ENCODE results near the gene ADAM33.

Gene ADAM33

DNA sequence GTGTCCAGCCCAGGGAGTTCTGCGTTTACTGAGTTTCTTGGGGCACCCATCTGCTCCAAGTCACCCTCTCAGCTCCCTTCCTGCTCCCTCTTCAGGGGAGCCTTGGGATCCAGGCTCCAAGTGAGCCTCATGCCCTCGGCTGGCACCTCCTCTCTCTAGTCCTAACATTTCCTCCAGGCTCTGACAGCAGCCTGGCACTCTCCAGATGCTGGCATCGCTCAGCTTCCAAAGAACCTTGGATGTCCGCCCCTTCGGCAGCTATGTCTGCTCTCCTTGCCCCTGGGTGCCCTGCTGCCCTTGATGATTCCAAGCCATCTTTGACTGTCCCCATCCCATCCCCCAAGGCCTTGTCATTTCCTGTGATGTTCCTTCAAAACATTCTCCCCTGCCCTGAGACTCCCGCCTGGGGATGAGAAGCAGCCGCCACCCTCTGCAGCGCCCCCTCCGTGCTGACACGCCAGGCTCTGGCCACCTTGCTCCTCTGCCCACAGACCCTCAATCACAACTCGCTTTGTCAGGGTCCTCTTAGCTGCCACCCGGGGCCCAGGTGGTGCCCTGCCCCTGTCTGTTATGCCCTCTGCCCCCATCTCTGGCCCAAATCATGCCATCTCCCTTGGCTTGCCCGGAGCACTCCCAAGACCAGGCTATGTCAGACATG is 12.0 kb downstream of the ADAM33 start:
- H3K36me3 ChIP-seq = no peaks in the 10 kb centered on the region
- peaks cover 61% of the 10 kb centered on the region for H3K27me3 ChIP-seq
- TF ChIP-seq, protein P1, sequence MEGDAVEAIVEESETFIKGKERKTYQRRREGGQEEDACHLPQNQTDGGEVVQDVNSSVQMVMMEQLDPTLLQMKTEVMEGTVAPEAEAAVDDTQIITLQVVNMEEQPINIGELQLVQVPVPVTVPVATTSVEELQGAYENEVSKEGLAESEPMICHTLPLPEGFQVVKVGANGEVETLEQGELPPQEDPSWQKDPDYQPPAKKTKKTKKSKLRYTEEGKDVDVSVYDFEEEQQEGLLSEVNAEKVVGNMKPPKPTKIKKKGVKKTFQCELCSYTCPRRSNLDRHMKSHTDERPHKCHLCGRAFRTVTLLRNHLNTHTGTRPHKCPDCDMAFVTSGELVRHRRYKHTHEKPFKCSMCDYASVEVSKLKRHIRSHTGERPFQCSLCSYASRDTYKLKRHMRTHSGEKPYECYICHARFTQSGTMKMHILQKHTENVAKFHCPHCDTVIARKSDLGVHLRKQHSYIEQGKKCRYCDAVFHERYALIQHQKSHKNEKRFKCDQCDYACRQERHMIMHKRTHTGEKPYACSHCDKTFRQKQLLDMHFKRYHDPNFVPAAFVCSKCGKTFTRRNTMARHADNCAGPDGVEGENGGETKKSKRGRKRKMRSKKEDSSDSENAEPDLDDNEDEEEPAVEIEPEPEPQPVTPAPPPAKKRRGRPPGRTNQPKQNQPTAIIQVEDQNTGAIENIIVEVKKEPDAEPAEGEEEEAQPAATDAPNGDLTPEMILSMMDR (IDR thresholded peaks at IDR 0.05) = no peak
- H3K4me1 ChIP-seq (ENCODE audit: control insufficient read depth in 1 of 2, insufficient read depth in 1 of 2, low read depth in 1 of 2, low read length in 1 of 2) = peaks cover 5 to 8% of the 10 kb centered on the region in 2 experiments
- H3K27ac ChIP-seq = no peak overlapping the region
- H3K9me3 ChIP-seq = no peaks in the 10 kb centered on the region
- no peak overlapping the region for H3K4me3 ChIP-seq (ENCODE audit: low read depth in 1 of 2, low read length in 1 of 2)

DNA sequence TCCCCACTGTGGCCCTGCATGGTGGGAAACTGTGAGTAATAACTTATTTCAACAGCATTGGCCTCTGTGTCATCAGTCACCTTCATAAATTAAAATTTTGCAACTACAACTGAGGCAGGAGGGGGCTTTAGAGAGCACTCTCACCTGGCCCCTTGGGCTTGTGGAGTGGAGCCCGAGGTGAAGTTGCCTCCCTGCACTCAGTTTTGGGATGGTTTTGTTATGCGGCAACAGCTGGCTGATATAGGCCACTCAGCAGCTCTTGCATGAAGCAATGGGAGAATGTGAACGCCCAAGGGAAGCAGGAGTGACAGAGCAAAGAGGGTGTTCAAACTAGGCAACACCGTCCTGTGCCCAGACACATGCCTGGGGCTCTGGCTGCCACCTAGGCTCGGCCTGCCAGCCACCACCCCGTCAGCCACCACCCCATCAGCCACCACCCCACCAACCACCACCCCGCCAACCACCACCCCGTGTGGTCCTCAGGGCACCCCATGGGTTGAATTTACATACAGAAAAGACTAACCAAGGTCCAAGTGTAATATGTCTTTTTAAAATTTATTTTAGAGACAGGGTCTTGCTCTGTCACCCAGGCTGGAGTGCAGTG is 14.3 kb downstream of the ADAM33 start:
- peaks cover 2% of the 10 kb centered on the region in 2 experiments for H3K4me1 ChIP-seq (ENCODE audit: control insufficient read depth in 1 of 2, insufficient read depth in 1 of 2, low read depth in 1 of 2, low read length in 1 of 2)
- H3K27me3 ChIP-seq = peaks cover 61% of the 10 kb centered on the region
- no peak overlapping the region for H3K4me3 ChIP-seq (ENCODE audit: low read depth in 1 of 2, low read length in 1 of 2)
- no peak overlapping the region for H3K27ac ChIP-seq
- TF ChIP-seq, protein P1 (IDR thresholded peaks at IDR 0.05) = no peak
- H3K36me3 ChIP-seq = no peaks in the 10 kb centered on the region
- H3K9me3 ChIP-seq = no peaks in the 10 kb centered on the region

DNA sequence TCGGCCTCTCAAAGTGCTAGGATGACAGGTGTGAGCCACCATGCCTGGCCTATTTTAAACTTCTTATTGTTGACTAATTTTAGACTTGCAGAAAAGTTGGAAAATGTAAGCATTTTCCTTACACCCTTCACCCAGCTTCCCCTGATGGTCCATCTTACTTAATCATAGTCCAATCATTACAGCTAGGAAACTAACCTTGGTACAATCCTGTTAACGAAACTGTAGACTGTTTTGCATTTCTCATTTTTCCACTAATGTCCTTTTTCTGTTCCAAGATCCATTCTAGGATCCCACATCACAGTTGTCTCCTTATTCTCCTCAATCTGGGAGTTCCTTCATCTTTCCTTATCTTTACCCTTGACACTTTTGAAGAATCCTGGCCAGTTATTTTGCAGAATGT is 18.0 kb downstream of the ADAM33 start:
- H3K27me3 ChIP-seq = peaks cover 61% of the 10 kb centered on the region
- no peaks in the 10 kb centered on the region for H3K9me3 ChIP-seq
- peaks cover 3 to 15% of the 10 kb centered on the region in 2 experiments for H3K4me1 ChIP-seq (ENCODE audit: control insufficient read depth in 1 of 2, insufficient read depth in 1 of 2, low read depth in 1 of 2, low read length in 1 of 2)
- no peaks in the 10 kb centered on the region for H3K36me3 ChIP-seq
- TF ChIP-seq, protein P1 (IDR thresholded peaks at IDR 0.05) = no peak
- H3K4me3 ChIP-seq (ENCODE audit: low read depth in 1 of 2, low read length in 1 of 2) = no peak overlapping the region
- no peak overlapping the region for H3K27ac ChIP-seq

DNA sequence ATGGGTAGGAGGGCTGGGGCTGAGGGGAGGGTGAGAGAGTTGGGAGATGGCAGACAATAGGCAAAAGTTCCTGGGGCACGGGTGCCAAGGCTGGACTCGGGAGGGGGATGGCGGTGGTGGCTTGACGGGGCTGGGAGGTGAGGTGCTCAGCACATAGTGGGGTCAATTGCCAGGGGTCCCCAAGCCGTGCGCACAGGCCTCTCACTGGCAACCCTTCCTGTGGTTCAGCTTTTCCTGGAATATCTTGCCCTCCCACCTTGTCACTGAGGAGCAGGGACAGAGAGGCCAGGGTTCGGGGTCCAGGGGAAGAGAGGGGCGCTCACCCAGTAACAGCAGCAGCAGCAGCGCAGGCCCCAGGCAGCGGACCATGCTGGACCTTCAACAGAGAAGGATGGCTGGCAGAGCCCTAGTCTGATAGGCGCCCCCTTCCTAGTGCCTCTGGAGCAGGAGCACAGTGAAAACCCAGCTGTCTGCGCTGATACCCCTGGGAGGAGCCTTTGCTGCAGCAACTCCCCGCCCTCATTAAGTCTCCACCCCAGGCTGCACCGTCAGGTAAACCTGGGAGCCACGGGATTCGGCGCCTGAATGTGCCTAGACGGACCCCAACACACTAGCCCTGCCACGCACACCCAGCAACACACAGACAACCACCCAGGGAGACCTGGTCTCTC is 18.6 kb downstream of the ADAM33 start, which contains the start of gene GFRA4:
Gene GFRA4, minus strand, starts transcription at position 369 of the 671 bp plus-strand sequence. Its CDS starts 0 bp downstream, at position 369.
- Histone ChIP-seq H3K27ac (no peak within 1 kb of the TSS), H3K4me3 (ENCODE audit: low read depth in 1 of 2, low read length in 1 of 2) (no peak within 1 kb of the TSS), H3K27me3 (peaks cover 66% of the 10 kb centered on the region), H3K36me3 (no peaks in the 10 kb centered on the region), H3K9me3 (no peaks in the 10 kb centered on the region), H3K4me1 (ENCODE audit: control insufficient read depth in 1 of 2, insufficient read depth in 1 of 2, low read depth in 1 of 2, low read length in 1 of 2) (peaks cover 3 to 19% of the 10 kb centered on the region in 2 experiments)
- TF ChIP-seq, protein P1 (IDR thresholded peaks at IDR 0.05) = no peak

GRCh38 chr20:3661814-3662665 is 19.8 kb downstream of the ADAM33 start:
- no peak overlapping the region for H3K4me3 ChIP-seq (ENCODE audit: low read depth in 1 of 2, low read length in 1 of 2)
- H3K27ac ChIP-seq = no peak overlapping the region
- peaks cover 73% of the 10 kb centered on the region for H3K27me3 ChIP-seq
- TF ChIP-seq, protein P1 (IDR thresholded peaks at IDR 0.05) = no peak
- no peaks in the 10 kb centered on the region for H3K36me3 ChIP-seq
- H3K4me1 ChIP-seq (ENCODE audit: control insufficient read depth in 1 of 2, insufficient read depth in 1 of 2, low read depth in 1 of 2, low read length in 1 of 2) = peaks cover 3 to 19% of the 10 kb centered on the region in 2 experiments
- no peaks in the 10 kb centered on the region for H3K9me3 ChIP-seq
